GM23338 (cell line): ENCODE results near the gene ST8SIA1. TPM values are rescaled to one million over a fixed set of nuclear protein-coding genes. Genes with fewer than 3 reads are reported as not detected.

Experiments used
- ATAC-seq: fragments of 200-7000 bp; cut with Tn5 transposase; 3 replicates; pipeline ENCODE4 v1.9.1; 2020
- DNase-seq: peaks from one replicate; pipeline ENCODE4 v3.0.0-alpha.2; 2015; ENCODE audit warnings: low spot score
- H2AFZ ChIP-seq: fragments of 200-600 bp; sonication (generic); 2 replicates; pipeline ENCODE4 v1.8.0; 2016; ENCODE audit warnings: antibody characterized with exemption, mild to moderate bottlenecking, moderate library complexity
- H3F3A ChIP-seq: fragments of 200-600 bp; sonication (generic); replicated peaks from 2 replicates; pipeline ENCODE4 v1.8.0; 2017; ENCODE audit warnings: antibody characterized with exemption, mixed run types, low read depth
- H3K27ac ChIP-seq: fragments of 200-600 bp; sonication (generic); 2 replicates; pipeline ENCODE4 v1.6.1; 2016; ENCODE audit warnings: low read depth
- H3K27me3 ChIP-seq: fragments of 200-600 bp; sonication (generic); 2 replicates; pipeline ENCODE4 v1.8.0; 2016; ENCODE audit warnings: mild to moderate bottlenecking, mixed run types, moderate library complexity; ENCODE audit not compliant: insufficient read depth
- H3K36me3 ChIP-seq: fragments of 200-600 bp; sonication (generic); 2 replicates; pipeline ENCODE4 v1.8.0; 2016; ENCODE audit warnings: mild to moderate bottlenecking; ENCODE audit not compliant: insufficient read depth
- H3K4me1 ChIP-seq: fragments of 200-600 bp; sonication (generic); 2 replicates; pipeline ENCODE4 v1.8.0; 2016; ENCODE audit warnings: mild to moderate bottlenecking, moderate library complexity; ENCODE audit not compliant: insufficient read depth
- H3K4me2 ChIP-seq: fragments of 200-600 bp; sonication (generic); 2 replicates; pipeline ENCODE4 v1.7.1; 2017; ENCODE audit warnings: mixed run types
- H3K4me3 ChIP-seq: fragments of 200-600 bp; sonication (generic); 2 replicates; pipeline ENCODE4 v1.6.1; 2016; ENCODE audit warnings: mixed run types
- H3K79me2 ChIP-seq: fragments of 200-600 bp; sonication (generic); replicated peaks from 2 replicates; pipeline ENCODE4 v1.8.0; 2017; ENCODE audit warnings: mild to moderate bottlenecking; ENCODE audit not compliant: insufficient read depth
- H3K9me2 ChIP-seq: fragments of 200-600 bp; sonication (generic); 2 replicates; pipeline ENCODE4 v1.8.0; 2017; ENCODE audit not compliant: insufficient read depth
- H4K20me1 ChIP-seq: fragments of 200-600 bp; sonication (generic); replicated peaks from 2 replicates; pipeline ENCODE4 v1.8.0; 2017; ENCODE audit warnings: mild to moderate bottlenecking; ENCODE audit not compliant: insufficient read depth
- H3K27ac Mint-ChIP-seq: 2 replicates; pipeline ENCODE4 v1.8.0; 2020; ENCODE audit warnings: inconsistent platforms, mild to moderate bottlenecking, moderate library complexity, mixed read lengths
- H3K27me3 Mint-ChIP-seq: 3 replicates; pipeline ENCODE4 v1.8.0; 2022; ENCODE audit warnings: low read depth, mild to moderate bottlenecking, moderate library complexity, mixed read lengths, inconsistent platforms; ENCODE audit not compliant: insufficient read depth, poor library complexity
- H3K36me3 Mint-ChIP-seq: 3 replicates; pipeline ENCODE4 v1.8.0; 2021; ENCODE audit warnings: low read depth, mild to moderate bottlenecking, inconsistent platforms, moderate library complexity, mixed read lengths
- H3K4me1 Mint-ChIP-seq: 3 replicates; pipeline ENCODE4 v1.8.0; 2020; ENCODE audit warnings: mild to moderate bottlenecking, inconsistent platforms, mixed read lengths
- H3K4me3 Mint-ChIP-seq: 3 replicates; pipeline ENCODE4 v1.8.0; 2021; ENCODE audit warnings: moderate library complexity, mild to moderate bottlenecking, inconsistent platforms, mixed read lengths
- H3K9me3 Mint-ChIP-seq: 3 replicates; pipeline ENCODE4 v1.8.0; 2020; ENCODE audit warnings: moderate library complexity, mild to moderate bottlenecking, inconsistent platforms, mixed read lengths
- CREB1 ChIP-seq: fragments of 250-450 bp; sonication (Bioruptor Pico); IDR thresholded peaks from 2 replicates; pipeline ENCODE4 v1.5.0; 2020; ENCODE audit warnings: low read depth, mild to moderate bottlenecking, moderate library complexity
- EZH2 ChIP-seq: fragments of 200-600 bp; sonication (generic); IDR thresholded peaks from one replicate; pipeline ENCODE4 v1.8.0; 2017; ENCODE audit warnings: antibody characterized with exemption, mild to moderate bottlenecking, low read depth; ENCODE audit not compliant: unreplicated experiment
- EZH2phosphoT487 ChIP-seq: fragments of 200-600 bp; sonication (generic); IDR thresholded peaks from one replicate; pipeline ENCODE4 v1.8.1; 2018; ENCODE audit warnings: antibody characterized with exemption; ENCODE audit not compliant: unreplicated experiment
- JUNB ChIP-seq: IDR thresholded peaks from one replicate; pipeline ENCODE4 v1.6.1; 2016; ENCODE audit warnings: antibody characterized with exemption; ENCODE audit not compliant: unreplicated experiment
- NANOG ChIP-seq: IDR thresholded peaks from 2 replicates; pipeline ENCODE4 v1.6.1; 2016; ENCODE audit warnings: antibody characterized with exemption, borderline replicate concordance
- POLR2AphosphoS5 ChIP-seq: IDR thresholded peaks from 2 replicates; pipeline ENCODE4 v1.6.1; 2016; ENCODE audit warnings: antibody characterized with exemption, low read depth
- STAT1 ChIP-seq: IDR thresholded peaks from one replicate; pipeline ENCODE4 v1.6.1; 2016; ENCODE audit warnings: antibody characterized with exemption; ENCODE audit not compliant: unreplicated experiment
- ZNF114 ChIP-seq: fragments of 250-450 bp; sonication (Bioruptor Pico); IDR thresholded peaks from 2 replicates; pipeline ENCODE4 v1.5.0; 2020; ENCODE audit warnings: mild to moderate bottlenecking, moderate library complexity
- ZNF331 ChIP-seq: fragments of 250-450 bp; sonication (Bioruptor Pico); IDR thresholded peaks from 2 replicates; pipeline ENCODE4 v1.5.0; 2020; ENCODE audit warnings: low read depth, mild to moderate bottlenecking, moderate library complexity
- polyA plus RNA-seq: library from polyadenylated mRNA; unstranded; fragments of >200 nt; fragmentation: Nextera tagmentation; extraction: Ambion mirVana; gene quantifications from 2 replicates; pipeline ENCODE4 v1.2.1, GENCODE V29; 2016
- total RNA-seq: library from RNA; depleted of rRNA; stranded (reverse); fragments of >200 nt; shearing (Covaris generic); gene quantifications from 2 replicates; pipeline ENCODE4 v1.2.3, GENCODE V29; 2014
- TF ChIP-seq, protein P1 (sequence below), 2 experiments: fragments of 200-600 bp in 1 of 2; sonication (generic) in 1 of 2; conservative IDR thresholded peaks; 2 replicates each; pipeline versions ENCODE4 v1.5.1 to v1.6.1; 2016 to 2017; ENCODE audit warnings: antibody characterized with exemption in 2 of 2, low read depth in 2 of 2, mild to moderate bottlenecking in 2 of 2, moderate library complexity in 1 of 2
- TF ChIP-seq, protein P2 (sequence below): IDR thresholded peaks from one replicate; pipeline ENCODE4 v1.6.1; 2018; ENCODE audit warnings: antibody characterized with exemption; ENCODE audit not compliant: unreplicated experiment
- TF ChIP-seq, protein P3 (sequence below): fragments of 250-450 bp; sonication (Bioruptor Pico); IDR thresholded peaks from 2 replicates; pipeline ENCODE4 v1.5.0; 2020; ENCODE audit warnings: mild to moderate bottlenecking, moderate library complexity
- TF ChIP-seq, protein P4 (sequence below): IDR thresholded peaks from 2 replicates; pipeline ENCODE4 v1.6.1; 2016; ENCODE audit warnings: antibody characterized with exemption

ST8SIA1 gene
- total and polyA plus RNA-seq, 2 experiments from 2014 or later, result 2.5 to 5.1 TPM

DNA sequence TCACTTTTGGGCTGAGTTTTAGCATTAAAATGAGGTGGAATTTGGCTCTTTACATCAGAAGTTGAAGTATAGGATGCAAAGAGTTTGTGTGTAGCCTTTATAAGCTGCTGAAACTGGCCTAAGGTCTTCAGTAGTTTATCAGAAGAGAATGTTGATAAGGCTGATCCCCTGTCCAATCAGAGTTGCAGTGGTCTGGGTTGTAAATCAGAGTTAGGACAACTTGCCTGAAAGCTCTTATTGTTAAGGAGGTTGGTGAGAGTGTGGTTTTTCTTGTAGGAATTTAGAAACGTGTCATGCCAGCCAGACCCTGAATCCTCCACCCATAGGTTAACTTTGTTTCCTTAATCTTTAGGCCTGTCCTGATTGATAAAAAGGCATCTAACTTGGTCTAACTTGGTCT lies 143.5 kb downstream of the ST8SIA1 start:
- H3K9me3 Mint-ChIP-seq, result no peaks in the 10 kb centered on the region
- Histone ChIP-seq H3K4me2 (no peak overlapping the region), H2AFZ (no peak overlapping the region), H3K79me2 (no peaks in the 10 kb centered on the region), H3K27ac (no peak overlapping the region), H3K4me3 (no peak overlapping the region), H3K27me3 (no peaks in the 10 kb centered on the region), H3K36me3 (no peaks in the 10 kb centered on the region), H3K9me2 (no peaks in the 10 kb centered on the region), H3F3A (no peaks in the 10 kb centered on the region), H3K4me1 (no peaks in the 10 kb centered on the region), H4K20me1 (no peaks in the 10 kb centered on the region)
- no peaks in the 10 kb centered on the region for H3K27me3 Mint-ChIP-seq
- no peak overlapping the region for H3K27ac Mint-ChIP-seq
- TF ChIP-seq CREB1 (CRISPR knock-in tag) (no peak), STAT1 (no peak), ZNF331 (no peak), EZH2 (no peak), NANOG (no peak), JUNB (no peak), POLR2AphosphoS5 (no peak), EZH2phosphoT487 (no peak), ZNF114 (CRISPR knock-in tag) (no peak)
- TF ChIP-seq, protein P1, sequence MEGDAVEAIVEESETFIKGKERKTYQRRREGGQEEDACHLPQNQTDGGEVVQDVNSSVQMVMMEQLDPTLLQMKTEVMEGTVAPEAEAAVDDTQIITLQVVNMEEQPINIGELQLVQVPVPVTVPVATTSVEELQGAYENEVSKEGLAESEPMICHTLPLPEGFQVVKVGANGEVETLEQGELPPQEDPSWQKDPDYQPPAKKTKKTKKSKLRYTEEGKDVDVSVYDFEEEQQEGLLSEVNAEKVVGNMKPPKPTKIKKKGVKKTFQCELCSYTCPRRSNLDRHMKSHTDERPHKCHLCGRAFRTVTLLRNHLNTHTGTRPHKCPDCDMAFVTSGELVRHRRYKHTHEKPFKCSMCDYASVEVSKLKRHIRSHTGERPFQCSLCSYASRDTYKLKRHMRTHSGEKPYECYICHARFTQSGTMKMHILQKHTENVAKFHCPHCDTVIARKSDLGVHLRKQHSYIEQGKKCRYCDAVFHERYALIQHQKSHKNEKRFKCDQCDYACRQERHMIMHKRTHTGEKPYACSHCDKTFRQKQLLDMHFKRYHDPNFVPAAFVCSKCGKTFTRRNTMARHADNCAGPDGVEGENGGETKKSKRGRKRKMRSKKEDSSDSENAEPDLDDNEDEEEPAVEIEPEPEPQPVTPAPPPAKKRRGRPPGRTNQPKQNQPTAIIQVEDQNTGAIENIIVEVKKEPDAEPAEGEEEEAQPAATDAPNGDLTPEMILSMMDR (conservative IDR thresholded peaks at IDR 0.05; ENCODE audit: low read depth in 2 of 2), result no peak
- TF ChIP-seq, protein P2, sequence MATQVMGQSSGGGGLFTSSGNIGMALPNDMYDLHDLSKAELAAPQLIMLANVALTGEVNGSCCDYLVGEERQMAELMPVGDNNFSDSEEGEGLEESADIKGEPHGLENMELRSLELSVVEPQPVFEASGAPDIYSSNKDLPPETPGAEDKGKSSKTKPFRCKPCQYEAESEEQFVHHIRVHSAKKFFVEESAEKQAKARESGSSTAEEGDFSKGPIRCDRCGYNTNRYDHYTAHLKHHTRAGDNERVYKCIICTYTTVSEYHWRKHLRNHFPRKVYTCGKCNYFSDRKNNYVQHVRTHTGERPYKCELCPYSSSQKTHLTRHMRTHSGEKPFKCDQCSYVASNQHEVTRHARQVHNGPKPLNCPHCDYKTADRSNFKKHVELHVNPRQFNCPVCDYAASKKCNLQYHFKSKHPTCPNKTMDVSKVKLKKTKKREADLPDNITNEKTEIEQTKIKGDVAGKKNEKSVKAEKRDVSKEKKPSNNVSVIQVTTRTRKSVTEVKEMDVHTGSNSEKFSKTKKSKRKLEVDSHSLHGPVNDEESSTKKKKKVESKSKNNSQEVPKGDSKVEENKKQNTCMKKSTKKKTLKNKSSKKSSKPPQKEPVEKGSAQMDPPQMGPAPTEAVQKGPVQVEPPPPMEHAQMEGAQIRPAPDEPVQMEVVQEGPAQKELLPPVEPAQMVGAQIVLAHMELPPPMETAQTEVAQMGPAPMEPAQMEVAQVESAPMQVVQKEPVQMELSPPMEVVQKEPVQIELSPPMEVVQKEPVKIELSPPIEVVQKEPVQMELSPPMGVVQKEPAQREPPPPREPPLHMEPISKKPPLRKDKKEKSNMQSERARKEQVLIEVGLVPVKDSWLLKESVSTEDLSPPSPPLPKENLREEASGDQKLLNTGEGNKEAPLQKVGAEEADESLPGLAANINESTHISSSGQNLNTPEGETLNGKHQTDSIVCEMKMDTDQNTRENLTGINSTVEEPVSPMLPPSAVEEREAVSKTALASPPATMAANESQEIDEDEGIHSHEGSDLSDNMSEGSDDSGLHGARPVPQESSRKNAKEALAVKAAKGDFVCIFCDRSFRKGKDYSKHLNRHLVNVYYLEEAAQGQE, result no peak
- TF ChIP-seq, protein P3, sequence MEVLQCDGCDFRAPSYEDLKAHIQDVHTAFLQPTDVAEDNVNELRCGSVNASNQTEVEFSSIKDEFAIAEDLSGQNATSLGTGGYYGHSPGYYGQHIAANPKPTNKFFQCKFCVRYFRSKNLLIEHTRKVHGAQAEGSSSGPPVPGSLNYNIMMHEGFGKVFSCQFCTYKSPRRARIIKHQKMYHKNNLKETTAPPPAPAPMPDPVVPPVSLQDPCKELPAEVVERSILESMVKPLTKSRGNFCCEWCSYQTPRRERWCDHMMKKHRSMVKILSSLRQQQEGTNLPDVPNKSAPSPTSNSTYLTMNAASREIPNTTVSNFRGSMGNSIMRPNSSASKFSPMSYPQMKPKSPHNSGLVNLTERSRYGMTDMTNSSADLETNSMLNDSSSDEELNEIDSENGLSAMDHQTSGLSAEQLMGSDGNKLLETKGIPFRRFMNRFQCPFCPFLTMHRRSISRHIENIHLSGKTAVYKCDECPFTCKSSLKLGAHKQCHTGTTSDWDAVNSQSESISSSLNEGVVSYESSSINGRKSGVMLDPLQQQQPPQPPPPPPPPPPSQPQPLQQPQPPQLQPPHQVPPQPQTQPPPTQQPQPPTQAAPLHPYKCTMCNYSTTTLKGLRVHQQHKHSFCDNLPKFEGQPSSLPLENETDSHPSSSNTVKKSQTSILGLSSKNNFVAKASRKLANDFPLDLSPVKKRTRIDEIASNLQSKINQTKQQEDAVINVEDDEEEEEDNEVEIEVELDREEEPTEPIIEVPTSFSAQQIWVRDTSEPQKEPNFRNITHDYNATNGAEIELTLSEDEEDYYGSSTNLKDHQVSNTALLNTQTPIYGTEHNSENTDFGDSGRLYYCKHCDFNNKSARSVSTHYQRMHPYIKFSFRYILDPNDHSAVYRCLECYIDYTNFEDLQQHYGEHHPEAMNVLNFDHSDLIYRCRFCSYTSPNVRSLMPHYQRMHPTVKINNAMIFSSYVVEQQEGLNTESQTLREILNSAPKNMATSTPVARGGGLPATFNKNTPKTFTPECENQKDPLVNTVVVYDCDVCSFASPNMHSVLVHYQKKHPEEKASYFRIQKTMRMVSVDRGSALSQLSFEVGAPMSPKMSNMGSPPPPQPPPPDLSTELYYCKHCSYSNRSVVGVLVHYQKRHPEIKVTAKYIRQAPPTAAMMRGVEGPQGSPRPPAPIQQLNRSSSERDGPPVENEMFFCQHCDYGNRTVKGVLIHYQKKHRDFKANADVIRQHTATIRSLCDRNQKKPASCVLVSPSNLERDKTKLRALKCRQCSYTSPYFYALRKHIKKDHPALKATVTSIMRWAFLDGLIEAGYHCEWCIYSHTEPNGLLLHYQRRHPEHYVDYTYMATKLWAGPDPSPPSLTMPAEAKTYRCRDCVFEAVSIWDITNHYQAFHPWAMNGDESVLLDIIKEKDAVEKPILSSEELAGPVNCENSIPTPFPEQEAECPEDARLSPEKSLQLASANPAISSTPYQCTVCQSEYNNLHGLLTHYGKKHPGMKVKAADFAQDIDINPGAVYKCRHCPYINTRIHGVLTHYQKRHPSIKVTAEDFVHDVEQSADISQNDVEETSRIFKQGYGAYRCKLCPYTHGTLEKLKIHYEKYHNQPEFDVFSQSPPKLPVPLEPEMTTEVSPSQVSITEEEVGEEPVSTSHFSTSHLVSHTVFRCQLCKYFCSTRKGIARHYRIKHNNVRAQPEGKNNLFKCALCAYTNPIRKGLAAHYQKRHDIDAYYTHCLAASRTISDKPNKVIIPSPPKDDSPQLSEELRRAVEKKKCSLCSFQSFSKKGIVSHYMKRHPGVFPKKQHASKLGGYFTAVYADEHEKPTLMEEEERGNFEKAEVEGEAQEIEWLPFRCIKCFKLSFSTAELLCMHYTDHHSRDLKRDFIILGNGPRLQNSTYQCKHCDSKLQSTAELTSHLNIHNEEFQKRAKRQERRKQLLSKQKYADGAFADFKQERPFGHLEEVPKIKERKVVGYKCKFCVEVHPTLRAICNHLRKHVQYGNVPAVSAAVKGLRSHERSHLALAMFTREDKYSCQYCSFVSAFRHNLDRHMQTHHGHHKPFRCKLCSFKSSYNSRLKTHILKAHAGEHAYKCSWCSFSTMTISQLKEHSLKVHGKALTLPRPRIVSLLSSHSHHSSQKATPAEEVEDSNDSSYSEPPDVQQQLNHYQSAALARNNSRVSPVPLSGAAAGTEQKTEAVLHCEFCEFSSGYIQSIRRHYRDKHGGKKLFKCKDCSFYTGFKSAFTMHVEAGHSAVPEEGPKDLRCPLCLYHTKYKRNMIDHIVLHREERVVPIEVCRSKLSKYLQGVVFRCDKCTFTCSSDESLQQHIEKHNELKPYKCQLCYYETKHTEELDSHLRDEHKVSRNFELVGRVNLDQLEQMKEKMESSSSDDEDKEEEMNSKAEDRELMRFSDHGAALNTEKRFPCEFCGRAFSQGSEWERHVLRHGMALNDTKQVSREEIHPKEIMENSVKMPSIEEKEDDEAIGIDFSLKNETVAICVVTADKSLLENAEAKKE (CRISPR knock-in tag), result no peak
- TF ChIP-seq, protein P4, sequence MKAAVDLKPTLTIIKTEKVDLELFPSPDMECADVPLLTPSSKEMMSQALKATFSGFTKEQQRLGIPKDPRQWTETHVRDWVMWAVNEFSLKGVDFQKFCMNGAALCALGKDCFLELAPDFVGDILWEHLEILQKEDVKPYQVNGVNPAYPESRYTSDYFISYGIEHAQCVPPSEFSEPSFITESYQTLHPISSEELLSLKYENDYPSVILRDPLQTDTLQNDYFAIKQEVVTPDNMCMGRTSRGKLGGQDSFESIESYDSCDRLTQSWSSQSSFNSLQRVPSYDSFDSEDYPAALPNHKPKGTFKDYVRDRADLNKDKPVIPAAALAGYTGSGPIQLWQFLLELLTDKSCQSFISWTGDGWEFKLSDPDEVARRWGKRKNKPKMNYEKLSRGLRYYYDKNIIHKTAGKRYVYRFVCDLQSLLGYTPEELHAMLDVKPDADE, result no peak
- no peak for ATAC-seq
- H3K36me3 Mint-ChIP-seq, result no peaks in the 10 kb centered on the region
- H3K4me1 Mint-ChIP-seq, result no peaks in the 10 kb centered on the region
- no peak overlapping the region for H3K4me3 Mint-ChIP-seq
- no peak for DNase-seq
